Kidney capillary endothelial cell (primary cell): Measurements from ENCODE around the gene PYY.
"Not testable (repeated sequence)": the region's sequence is repeated elsewhere in the genome, so short reads cannot be mapped to it uniquely, and the experiment has no call there.

Experiments used
- DNase-seq: peaks from one replicate; pipeline ENCODE4 v3.0.0-alpha.2; 2018; ENCODE audit warnings: low spot score

Gene PYY

GRCh38 chr17:43945074-43945829 lies 8.5 kb downstream of the PYY start:
- DNase-seq = no peak

- no peak for DNase-seq
These were observed 11.6 kb downstream of the PYY start, which contains the start of gene PPY for GRCh38 chr17:43942051-43942685. Gene PPY, minus strand, starts transcription at chr17:43942476. Its CDS starts 822 bp downstream, at chr17:43941654.

GRCh38 chr17:43940630-43941029 lies 13.1 kb downstream of the PYY start:
- no peak for DNase-seq

- DNase-seq = no peak
These were observed 13.9 kb downstream of the PYY start for GRCh38 chr17:43939886-43940285.

GRCh38 chr17:43939452-43939851 lies 14.3 kb downstream of the PYY start:
- not testable (repeated sequence) for DNase-seq

- DNase-seq = no peak
These were observed 14.9 kb downstream of the PYY start for GRCh38 chr17:43938838-43939182.

GRCh38 chr17:43936434-43936833 lies 17.3 kb downstream of the PYY start:
- peak; percentile 26 for DNase-seq

- no peak for DNase-seq
These were observed 17.8 kb downstream of the PYY start for GRCh38 chr17:43935926-43936261.

- DNase-seq = no peak
These were observed 18.4 kb downstream of the PYY start for GRCh38 chr17:43935204-43935925.

- DNase-seq = no peak
These were observed 20.8 kb downstream of the PYY start for GRCh38 chr17:43932923-43933322.

- DNase-seq = no peak
These were observed 21.4 kb downstream of the PYY start for GRCh38 chr17:43932357-43932756.

GRCh38 chr17:43931062-43931571 lies 22.6 kb downstream of the PYY start:
- DNase-seq = no peak

- no peak for DNase-seq
These were observed 25.1 kb downstream of the PYY start for GRCh38 chr17:43928609-43929008.

- not testable (repeated sequence) for DNase-seq
These were observed 25.8 kb downstream of the PYY start for GRCh38 chr17:43927929-43928328.

GRCh38 chr17:43927060-43927864 lies 26.5 kb downstream of the PYY start:
- DNase-seq = no peak

- DNase-seq = no peak
These were observed 29.2 kb downstream of the PYY start for GRCh38 chr17:43924558-43924957.

GRCh38 chr17:43920500-43921095 lies 33.1 kb downstream of the PYY start:
- DNase-seq = no peak

- DNase-seq = no peak
These were observed 35.7 kb downstream of the PYY start for GRCh38 chr17:43918026-43918389.

GRCh38 chr17:43917348-43918025 lies 36.3 kb downstream of the PYY start:
- no peak for DNase-seq

- no peak for DNase-seq
These were observed 36.8 kb downstream of the PYY start for GRCh38 chr17:43917016-43917347.

GRCh38 chr17:43916385-43916784 lies 37.4 kb downstream of the PYY start:
- no peak for DNase-seq
